ENCODE results near the gene ARMC9. TPM values are rescaled to one million over a fixed set of nuclear protein-coding genes. Genes with fewer than 3 reads are reported as not detected.

Gene ARMC9
- total RNA-seq, 8 experiments from 2014 or later: 7.2 to 22.6 (median 18.3) TPM

DNA sequence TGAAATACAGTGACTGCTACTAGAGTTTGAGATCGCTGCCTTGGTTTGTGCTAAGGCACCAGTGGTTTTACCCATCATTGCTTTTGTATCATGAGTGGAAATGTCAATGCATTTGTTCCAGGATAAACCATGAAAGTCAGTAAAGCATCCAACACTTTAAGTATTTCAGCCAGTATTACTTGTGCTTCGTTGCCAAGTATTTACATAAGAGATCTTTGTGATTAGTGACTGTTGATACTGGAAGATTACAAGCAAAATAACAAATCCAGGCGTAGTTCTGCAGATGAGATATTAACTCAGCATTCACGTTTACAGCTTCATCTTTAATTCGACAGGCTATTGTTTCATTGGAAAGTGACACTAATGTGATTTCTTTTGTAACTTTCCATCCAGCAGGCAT lies 106.8 kb downstream of the ARMC9 start:
- WGBS, 10 experiments: 70 to 100% (median 79%) methylated on average over 1 to 5 of the region's 5 CpGs; no CpG with 5 or more reads in 2 of the 10 experiments
- Histone ChIP-seq H3K4me1 (replicated peaks in 1 of 2) (no peaks in the 10 kb centered on the region), H3K27ac (no peak overlapping the region), H3K4me3 (no peak overlapping the region)
- in situ Hi-C loops (cut with MboI; ENCODE audit: low pct_unique_long_range_greater_than_20kb in 2 of 9, low sequenced_read_pairs in 9 of 9, unreplicated experiment in 9 of 9): no loop called here
- no peak for ATAC-seq (replicated peaks in 6 of 8)

DNA sequence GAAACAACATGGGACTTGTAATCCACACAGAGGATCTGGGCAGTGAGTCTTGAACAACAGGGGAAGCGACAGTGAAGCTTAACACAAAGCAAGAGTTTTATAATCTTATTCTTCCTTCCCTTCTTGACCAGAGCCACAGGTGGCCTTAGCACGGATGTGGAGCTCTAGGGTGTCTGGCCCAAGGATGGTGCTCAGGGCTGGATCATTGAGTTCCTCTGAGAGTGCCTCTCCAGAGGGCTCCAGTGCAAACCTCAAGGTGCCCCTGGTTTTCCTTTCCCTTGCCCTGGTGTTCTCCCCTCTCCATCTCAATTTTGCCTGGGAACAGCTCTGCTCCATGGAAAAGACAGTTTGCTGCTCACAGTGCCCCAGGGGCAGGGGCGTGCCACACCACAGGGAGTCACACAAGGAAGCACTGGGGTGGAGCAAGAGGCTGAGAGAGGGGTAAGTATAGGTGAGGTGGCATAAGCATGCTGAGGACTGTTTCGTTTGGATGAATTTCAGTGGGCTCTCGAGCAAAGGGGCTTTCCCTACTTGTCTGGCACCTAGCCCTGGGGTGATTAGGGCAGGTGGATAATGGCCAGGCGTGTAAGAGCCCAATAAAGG lies 108.5 kb downstream of the ARMC9 start:
- ATAC-seq (replicated peaks in 6 of 8): peak in 3 of 8 experiments; percentile 36 to 60 (median 39)
- in situ Hi-C loops (cut with MboI; ENCODE audit: low pct_unique_long_range_greater_than_20kb in 2 of 9, low sequenced_read_pairs in 9 of 9, unreplicated experiment in 9 of 9): no loop called here
- WGBS, 10 experiments: 80 to 100% (median 93%) methylated on average over 1 to 3 of the region's 6 CpGs

DNA sequence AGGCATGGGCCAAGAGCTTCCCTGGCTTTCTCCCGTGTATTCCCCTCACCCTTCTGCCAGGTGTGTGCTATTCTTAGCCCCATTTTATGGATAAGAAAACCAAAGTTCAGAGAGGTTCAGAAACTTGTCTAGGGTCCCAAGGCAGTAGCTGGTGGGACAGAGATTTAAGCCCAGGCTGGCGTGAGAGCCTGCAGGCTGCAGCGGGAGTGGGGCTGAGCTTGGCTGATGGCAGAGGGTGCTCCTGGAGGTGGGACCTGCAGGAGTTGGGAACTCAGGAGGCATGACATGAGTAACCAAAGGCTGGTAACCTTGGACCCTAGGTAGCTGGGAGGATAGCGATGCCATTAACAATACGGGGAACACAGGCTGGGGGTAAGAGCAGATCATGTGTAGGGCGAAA lies 109.8 kb downstream of the ARMC9 start:
- no peak for ATAC-seq (replicated peaks in 6 of 8)
- H3K27ac ChIP-seq: no peak overlapping the region

More for the DNA sequence above, 108.5 kb downstream of the ARMC9 start:
- no peak overlapping the region for H3K27ac ChIP-seq
- H3K4me1 ChIP-seq (replicated peaks in 1 of 2): no peaks in the 10 kb centered on the region
- no peak overlapping the region for H3K4me3 ChIP-seq

DNA sequence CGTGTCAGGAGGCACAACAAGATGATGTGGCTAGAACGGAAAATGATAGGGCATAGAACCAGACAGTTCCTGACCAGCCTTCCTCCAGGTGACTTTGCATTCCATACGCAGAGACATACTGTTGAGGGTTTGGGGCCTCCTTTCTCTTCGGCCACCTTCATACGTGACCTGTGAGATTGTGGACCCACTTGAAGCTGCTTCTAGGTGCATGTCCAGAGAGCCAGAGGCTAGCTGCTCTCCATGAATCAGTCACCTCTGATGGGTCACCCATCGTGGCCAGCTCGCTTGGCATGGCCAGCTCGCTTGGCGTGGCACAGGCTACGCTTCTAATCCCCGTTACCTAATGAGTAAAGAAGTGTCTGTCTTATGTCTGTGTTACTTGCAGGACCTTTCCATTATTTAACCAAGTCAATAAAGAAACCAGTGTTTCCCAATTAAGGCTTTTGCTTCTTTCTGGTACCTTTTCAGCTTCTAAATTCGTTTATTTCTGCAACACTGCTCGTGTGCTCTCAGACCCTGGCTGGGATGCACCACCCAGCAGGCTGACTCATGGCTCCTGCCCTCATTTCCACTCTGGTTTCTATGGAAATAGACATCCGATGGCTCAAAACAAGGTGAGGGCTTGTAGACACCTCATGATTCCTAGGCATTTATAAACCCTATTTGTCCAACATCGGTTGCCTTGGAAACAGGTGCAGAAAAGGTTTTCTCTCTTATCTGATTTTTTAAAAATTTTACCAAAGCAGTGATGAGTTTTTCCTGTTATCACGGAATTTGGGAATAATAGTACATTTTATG lies 110.4 kb downstream of the ARMC9 start:
- in situ Hi-C loops (cut with MboI; ENCODE audit: low pct_unique_long_range_greater_than_20kb in 2 of 9, low sequenced_read_pairs in 9 of 9, unreplicated experiment in 9 of 9): no loop called here
- ATAC-seq (replicated peaks in 6 of 8): peak in 7 of 8 experiments; percentile 39 to 98 (median 76)
- WGBS, 10 experiments: 54 to 93% (median 88%) methylated on average over 1 to 16 of the region's 16 CpGs
- no peak overlapping the region for H3K27ac ChIP-seq
- H3K4me1 ChIP-seq (replicated peaks in 1 of 2): no peaks in the 10 kb centered on the region
- no peak overlapping the region for H3K4me3 ChIP-seq

More for the DNA sequence above, 109.8 kb downstream of the ARMC9 start:
- in situ Hi-C loops (cut with MboI; ENCODE audit: low pct_unique_long_range_greater_than_20kb in 2 of 9, low sequenced_read_pairs in 9 of 9, unreplicated experiment in 9 of 9): no loop called here
- no peaks in the 10 kb centered on the region for H3K4me1 ChIP-seq (replicated peaks in 1 of 2)
- H3K4me3 ChIP-seq: no peak overlapping the region
- WGBS, 10 experiments: 92 to 100% (median 100%) methylated on average over 1 to 3 of the region's 6 CpGs; no CpG with 5 or more reads in 5 of the 10 experiments

DNA sequence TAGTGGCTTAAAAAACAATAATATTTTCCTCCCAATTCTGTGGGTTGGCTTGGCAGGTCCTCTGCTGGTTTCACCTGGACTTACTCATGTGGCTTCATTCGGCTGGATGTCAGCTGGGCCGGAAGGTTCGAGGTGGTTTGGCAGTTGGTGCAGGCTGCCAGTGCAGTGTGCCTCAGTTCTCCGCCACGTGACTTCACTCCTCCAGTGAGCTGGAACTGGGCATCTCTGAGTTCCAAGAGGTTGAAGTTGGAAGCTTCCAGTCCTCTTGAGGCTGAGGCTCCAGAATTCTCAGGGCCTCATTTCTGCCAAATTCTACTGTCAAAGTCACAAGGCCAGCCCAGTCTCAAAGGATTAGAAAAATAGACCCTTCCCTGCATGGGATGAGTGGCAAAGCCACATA lies 113.6 kb downstream of the ARMC9 start:
- WGBS, 10 experiments: 83 to 97% (median 95%) methylated on average over 3 to 5 of the region's 5 CpGs; no CpG with 5 or more reads in 6 of the 10 experiments
- no peaks in the 10 kb centered on the region for H3K4me1 ChIP-seq (replicated peaks in 1 of 2)
- ATAC-seq (replicated peaks in 6 of 8): no peak
- in situ Hi-C loops (cut with MboI; ENCODE audit: low pct_unique_long_range_greater_than_20kb in 2 of 9, low sequenced_read_pairs in 9 of 9, unreplicated experiment in 9 of 9): no loop called here
- H3K4me3 ChIP-seq: no peak overlapping the region
- H3K27ac ChIP-seq: no peak overlapping the region

DNA sequence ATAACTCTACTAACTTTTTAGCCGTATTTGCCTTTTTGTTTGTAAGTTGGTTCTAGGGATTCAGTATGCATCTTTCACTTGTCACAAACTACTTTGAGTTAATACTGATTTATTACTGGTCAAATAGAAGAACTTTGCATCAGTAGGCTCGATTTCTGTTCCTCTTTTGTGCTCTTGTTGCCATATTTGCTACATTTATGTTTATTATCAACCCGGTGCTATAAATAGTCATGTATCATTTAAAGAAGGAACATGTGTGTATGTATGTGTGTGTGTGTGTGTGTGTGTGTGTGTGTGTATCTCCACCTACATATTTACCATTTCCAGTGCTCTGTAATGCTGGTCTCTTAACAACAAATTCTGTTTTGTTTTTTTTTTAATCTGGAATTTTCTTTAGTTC lies 117.5 kb downstream of the ARMC9 start:
- in situ Hi-C loops (cut with MboI; ENCODE audit: low pct_unique_long_range_greater_than_20kb in 2 of 9, low sequenced_read_pairs in 9 of 9, unreplicated experiment in 9 of 9): no loop called here
- H3K4me1 ChIP-seq (replicated peaks in 1 of 2): no peaks in the 10 kb centered on the region
- no peak overlapping the region for H3K4me3 ChIP-seq
- no peak overlapping the region for H3K27ac ChIP-seq
- 80 to 100% (median 92%) methylated on average over 1 to 3 of the region's 3 CpGs; no CpG with 5 or more reads in 1 of the 10 experiments for WGBS, 10 experiments
- ATAC-seq (replicated peaks in 6 of 8): no peak

DNA sequence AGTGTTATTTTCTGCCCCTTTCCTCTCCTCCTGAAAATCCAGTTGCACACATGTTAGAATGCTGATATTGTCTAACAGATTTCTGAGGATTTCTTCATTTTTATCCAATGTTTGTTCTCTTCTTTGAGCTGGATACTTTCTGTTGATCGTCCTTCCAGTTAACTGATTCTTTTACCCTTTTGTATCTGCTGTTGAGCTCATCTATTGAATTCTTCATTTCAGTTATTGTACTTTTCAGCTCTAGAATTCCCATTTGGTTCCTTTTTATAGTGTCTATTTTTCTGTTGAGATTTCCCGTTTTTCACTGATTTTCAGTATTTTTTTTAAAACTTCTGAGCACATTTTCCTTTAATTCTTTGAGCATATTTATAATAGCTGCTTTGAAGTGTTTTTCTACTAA lies 119.1 kb downstream of the ARMC9 start:
- no peaks in the 10 kb centered on the region for H3K4me1 ChIP-seq (replicated peaks in 1 of 2)
- H3K4me3 ChIP-seq: no peak overlapping the region
- in situ Hi-C loops (cut with MboI; ENCODE audit: low pct_unique_long_range_greater_than_20kb in 2 of 9, low sequenced_read_pairs in 9 of 9, unreplicated experiment in 9 of 9): no loop called here
- ATAC-seq (replicated peaks in 6 of 8): no peak
- H3K27ac ChIP-seq: no peak overlapping the region
- WGBS, 10 experiments: 85 to 100% (median 97%) methylated on average over 1 to 2 of the region's 2 CpGs

DNA sequence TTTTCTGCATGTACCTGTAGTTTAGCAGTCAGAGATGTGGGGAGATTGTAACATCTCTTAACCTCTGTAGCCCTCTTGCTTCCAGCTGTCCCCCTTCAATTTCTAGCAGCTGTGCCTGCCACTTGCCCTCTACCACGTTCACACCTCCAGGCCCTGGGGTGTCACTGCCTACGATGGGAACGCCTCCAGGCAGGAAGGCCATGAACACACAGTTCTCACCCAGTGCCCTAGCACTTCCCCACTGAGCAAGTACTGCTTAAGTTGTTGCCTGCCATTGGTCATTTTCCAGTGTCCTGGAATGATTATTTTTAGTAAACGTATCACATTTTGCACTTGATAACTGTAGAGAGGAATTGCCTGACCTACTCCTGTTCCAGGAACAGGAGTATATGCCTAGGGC lies 120.0 kb downstream of the ARMC9 start:
- no peak for ATAC-seq (replicated peaks in 6 of 8)
- in situ Hi-C loops (cut with MboI; ENCODE audit: low pct_unique_long_range_greater_than_20kb in 2 of 9, low sequenced_read_pairs in 9 of 9, unreplicated experiment in 9 of 9): no loop called here
- whole genome bisulfite sequencing, 10 experiments: 79 to 100% (median 100%) methylated on average over 1 to 4 of the region's 4 CpGs; no CpG with 5 or more reads in 1 of the 10 experiments
- no peak overlapping the region for H3K27ac ChIP-seq
- H3K4me1 ChIP-seq (replicated peaks in 1 of 2): no peaks in the 10 kb centered on the region
- H3K4me3 ChIP-seq: no peak overlapping the region

DNA sequence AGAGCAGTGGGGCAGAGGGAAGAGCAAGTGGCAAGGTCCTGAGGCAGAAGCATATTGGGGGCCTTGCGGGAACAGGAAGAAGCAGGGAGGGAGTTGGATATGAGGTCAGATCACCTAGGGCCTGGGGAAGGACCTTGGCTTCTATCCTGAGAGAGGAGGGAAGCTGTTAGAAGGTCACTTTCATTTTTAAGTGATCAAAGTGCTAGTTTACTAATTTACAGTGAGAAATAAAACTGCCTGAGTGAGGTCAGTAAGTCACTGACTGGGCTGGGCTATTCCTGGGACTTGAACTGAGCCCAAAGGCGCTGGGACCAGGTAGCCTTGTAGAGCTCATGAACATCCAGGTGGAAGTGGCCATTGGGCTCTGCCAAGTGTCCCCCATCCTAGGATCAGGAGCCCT lies 120.5 kb downstream of the ARMC9 start:
- Histone ChIP-seq H3K4me3 (no peak overlapping the region), H3K4me1 (replicated peaks in 1 of 2) (no peaks in the 10 kb centered on the region), H3K27ac (no peak overlapping the region)
- in situ Hi-C loops (cut with MboI; ENCODE audit: low pct_unique_long_range_greater_than_20kb in 2 of 9, low sequenced_read_pairs in 9 of 9, unreplicated experiment in 9 of 9): no loop called here
- 71 to 100% (median 86%) methylated on average over 1 to 2 of the region's 2 CpGs; no CpG with 5 or more reads in 6 of the 10 experiments for WGBS, 10 experiments
- no peak for ATAC-seq (replicated peaks in 6 of 8)

DNA sequence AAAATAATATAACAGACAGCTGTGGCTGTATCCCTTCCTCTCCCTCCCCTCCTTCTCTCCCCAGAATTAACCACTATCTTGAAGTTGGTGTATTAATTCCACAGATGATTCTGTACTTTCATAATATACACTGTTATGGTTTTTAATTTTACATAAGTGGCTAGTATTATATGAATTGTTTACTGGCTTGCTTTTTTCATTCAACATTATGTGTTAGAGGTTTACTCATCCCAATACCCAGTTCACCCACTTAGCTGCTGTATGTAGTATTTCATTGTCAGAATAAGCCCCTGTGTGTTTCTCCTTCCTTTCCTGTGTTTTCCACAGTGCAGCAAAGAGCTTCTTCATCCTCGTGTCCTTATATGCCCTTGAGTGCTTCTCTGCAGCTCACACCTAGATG lies 121.4 kb downstream of the ARMC9 start:
- Histone ChIP-seq H3K27ac (no peak overlapping the region), H3K4me1 (replicated peaks in 1 of 2) (no peaks in the 10 kb centered on the region), H3K4me3 (no peak overlapping the region)
- ATAC-seq (replicated peaks in 6 of 8): no peak
- in situ Hi-C loops (cut with MboI; ENCODE audit: low pct_unique_long_range_greater_than_20kb in 2 of 9, low sequenced_read_pairs in 9 of 9, unreplicated experiment in 9 of 9): no loop called here
- WGBS, 10 experiments: 67 to 100% (median 83%) methylated on average over 1 of the region's 1 CpG; no CpG with 5 or more reads in 4 of the 10 experiments

DNA sequence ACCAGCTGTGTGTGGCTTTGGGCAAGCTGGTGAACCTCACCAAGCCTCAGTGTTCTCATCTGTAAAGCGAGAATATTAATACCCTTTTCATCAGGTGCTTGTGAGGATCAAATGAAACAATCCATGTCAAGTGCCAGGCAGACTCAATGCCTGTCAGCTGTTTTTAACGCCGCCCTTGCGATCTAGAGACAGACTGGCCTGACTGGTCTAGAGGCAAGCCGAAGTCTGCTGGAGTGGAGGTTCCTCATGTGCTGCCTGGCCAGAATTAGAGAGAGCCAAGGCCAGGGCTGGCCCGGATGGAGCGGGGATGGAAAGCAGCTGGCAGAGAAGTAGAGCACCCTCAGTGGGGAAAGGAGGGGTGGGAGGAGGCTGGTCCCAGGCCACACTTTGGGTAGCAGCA lies 122.6 kb downstream of the ARMC9 start:
- in situ Hi-C loops (cut with MboI; ENCODE audit: low pct_unique_long_range_greater_than_20kb in 2 of 9, low sequenced_read_pairs in 9 of 9, unreplicated experiment in 9 of 9): no loop called here
- ATAC-seq (replicated peaks in 6 of 8): no peak

DNA sequence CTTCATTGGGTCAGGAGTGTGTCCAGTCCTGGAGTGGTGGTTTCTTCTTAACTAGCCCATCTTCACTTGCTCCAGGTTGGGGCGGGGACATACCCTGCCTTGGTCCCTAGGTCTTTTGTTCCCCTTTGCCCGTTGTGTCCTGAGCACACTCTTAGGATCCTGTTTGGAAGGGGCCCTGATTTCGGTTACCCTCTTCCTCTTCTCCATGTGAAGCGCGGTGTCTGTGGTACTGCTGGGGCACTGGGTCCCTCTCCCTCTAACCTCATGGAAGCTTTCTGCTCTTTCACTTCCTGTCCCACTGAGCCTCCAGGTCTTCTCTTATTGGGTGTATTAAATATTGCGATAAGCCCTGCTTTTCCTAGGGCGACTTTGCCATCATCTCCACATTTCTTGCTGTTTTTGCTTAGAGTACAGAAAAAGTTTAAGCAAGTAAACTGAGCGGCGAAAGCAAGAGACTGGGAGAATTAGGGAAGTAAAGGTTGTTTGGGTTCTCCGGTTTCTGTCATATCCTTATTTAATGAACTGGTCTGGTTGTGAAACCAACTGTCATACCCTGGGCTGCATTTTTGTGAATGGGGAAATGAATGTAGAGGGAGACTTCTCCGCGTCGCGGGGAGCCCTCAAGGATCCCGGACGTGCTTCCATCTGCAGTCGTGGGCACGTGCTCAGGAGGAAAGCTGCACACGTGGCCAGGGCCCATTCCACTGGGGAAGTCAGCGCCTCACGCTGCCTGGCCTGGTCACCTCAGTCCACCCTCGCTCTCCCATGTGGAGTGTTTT lies 123.3 kb downstream of the ARMC9 start:
- Histone ChIP-seq H3K4me1 (replicated peaks in 1 of 2) (no peaks in the 10 kb centered on the region), H3K27ac (no peak overlapping the region), H3K4me3 (no peak overlapping the region)
- in situ Hi-C loops (cut with MboI; ENCODE audit: low pct_unique_long_range_greater_than_20kb in 2 of 9, low sequenced_read_pairs in 9 of 9, unreplicated experiment in 9 of 9): no loop called here
- 86 to 100% (median 96%) methylated on average over 2 to 18 of the region's 22 CpGs; no CpG with 5 or more reads in 1 of the 10 experiments for WGBS, 10 experiments
- ATAC-seq (replicated peaks in 6 of 8): no peak

More for the DNA sequence above, 122.6 kb downstream of the ARMC9 start:
- no peaks in the 10 kb centered on the region for H3K4me1 ChIP-seq (replicated peaks in 1 of 2)
- WGBS, 10 experiments: 63 to 100% (median 99%) methylated on average over 1 to 7 of the region's 7 CpGs; no CpG with 5 or more reads in 4 of the 10 experiments
- no peak overlapping the region for H3K4me3 ChIP-seq
- no peak overlapping the region for H3K27ac ChIP-seq

DNA sequence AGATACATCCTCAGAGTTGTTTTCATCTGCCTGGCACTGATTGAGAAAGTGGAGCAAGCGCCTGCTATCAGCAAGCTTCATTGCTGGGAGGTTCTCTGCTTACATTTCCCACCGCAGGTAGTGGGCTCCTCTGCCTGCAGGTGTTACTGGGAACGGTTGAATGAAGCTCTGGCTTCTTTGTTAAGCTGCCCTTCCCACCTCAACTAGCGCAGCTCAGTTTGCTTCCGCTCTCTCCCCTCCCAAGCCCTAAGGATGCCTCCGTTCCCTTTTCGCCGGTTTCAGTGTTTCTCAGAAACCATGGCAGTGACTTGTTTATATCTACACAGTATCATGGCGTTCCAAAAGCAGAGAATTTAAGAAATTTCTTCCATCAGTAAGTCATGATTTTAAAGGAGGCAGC lies 124.9 kb downstream of the ARMC9 start:
- 50 to 92% (median 82%) methylated on average over 1 to 8 of the region's 9 CpGs; no CpG with 5 or more reads in 2 of the 10 experiments for WGBS, 10 experiments
- in situ Hi-C loops (cut with MboI; ENCODE audit: low pct_unique_long_range_greater_than_20kb in 2 of 9, low sequenced_read_pairs in 9 of 9, unreplicated experiment in 9 of 9): no loop called here
- Histone ChIP-seq H3K4me3 (no peak overlapping the region), H3K27ac (no peak overlapping the region), H3K4me1 (replicated peaks in 1 of 2) (no peaks in the 10 kb centered on the region)
- no peak for ATAC-seq (replicated peaks in 6 of 8)

Measured in motor neuron (in vitro differentiated cells).